HG03103 (cell line): ENCODE results near the gene C2CD2.
"Not testable (repeated sequence)": the region's sequence is repeated elsewhere in the genome, so short reads cannot be mapped to it uniquely, and the experiment has no call there.

Experiments
- ATAC-seq: cut with Tn5 transposase; IDR thresholded peaks from one replicate; pipeline ENCODE4 v1.9.1; 2021; ENCODE audit warnings: low read depth; ENCODE audit not compliant: unreplicated experiment

Gene C2CD2

GRCh38 chr21:41953831-41954653 lies at the start of gene C2CD2:
Gene C2CD2 (minus strand): TSS chr21:41954018. CDS start chr21:41953648, 370 bp downstream.
- ATAC-seq = peak; percentile 39

DNA sequence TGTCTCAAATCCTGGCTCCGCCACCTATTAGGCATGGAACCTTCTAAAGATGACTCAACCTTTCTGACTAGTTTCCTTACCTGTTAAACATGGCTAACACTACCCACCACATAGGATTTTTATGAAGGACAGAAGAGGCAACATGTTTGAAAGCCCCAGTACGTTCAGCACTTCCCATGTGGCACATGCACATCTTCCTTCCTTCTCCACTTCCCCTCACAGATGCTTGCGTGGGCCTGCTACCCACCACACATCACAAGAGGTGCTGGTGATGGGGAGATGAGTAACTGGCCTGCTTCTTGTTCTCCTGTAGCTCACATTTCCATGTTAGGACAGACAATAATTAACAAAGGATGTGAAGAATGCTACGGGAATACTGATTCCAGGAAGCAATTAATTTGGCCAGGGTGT lies 49.2 kb upstream of the C2CD2 start:
- no peak for ATAC-seq

DNA sequence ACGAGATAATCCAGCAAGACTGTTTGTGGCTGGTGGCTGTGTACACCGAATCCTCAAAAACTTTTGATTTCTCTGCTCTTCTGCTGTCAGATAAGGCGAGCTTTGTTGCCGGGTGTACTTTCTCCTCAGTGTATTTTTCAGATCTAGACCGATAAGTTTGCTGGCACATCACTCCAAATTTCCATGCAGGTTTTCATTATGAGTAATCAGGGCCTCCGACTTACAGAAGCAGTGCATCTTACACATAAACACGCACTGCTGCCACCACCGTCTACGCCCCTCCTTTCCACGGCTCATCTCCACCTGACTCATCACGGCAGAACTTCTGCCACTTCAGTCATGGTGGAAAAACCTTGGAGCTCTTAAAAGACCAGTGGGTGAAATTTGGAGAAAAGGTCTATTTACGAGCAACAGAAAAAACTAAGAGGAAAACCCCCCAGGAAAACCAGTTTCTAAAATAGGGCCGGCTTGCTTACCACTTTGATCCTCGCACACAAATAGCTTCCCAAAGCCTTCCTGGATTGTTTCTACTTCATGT lies 48.7 kb upstream of the C2CD2 start:
- peak; percentile 80 for ATAC-seq

- no peak for ATAC-seq
Measured at GRCh38 chr21:42001781-42002180, 48.0 kb upstream of the C2CD2 start.

GRCh38 chr21:42000908-42001307 lies 47.1 kb upstream of the C2CD2 start:
- no peak for ATAC-seq

- no peak for ATAC-seq
Measured at GRCh38 chr21:41997657-41998056, 43.8 kb upstream of the C2CD2 start.

- no peak for ATAC-seq
Measured at GRCh38 chr21:41995577-41995976, 41.8 kb upstream of the C2CD2 start.

- not testable (repeated sequence) for ATAC-seq
Measured at GRCh38 chr21:41994613-41995012, 40.8 kb upstream of the C2CD2 start.

DNA sequence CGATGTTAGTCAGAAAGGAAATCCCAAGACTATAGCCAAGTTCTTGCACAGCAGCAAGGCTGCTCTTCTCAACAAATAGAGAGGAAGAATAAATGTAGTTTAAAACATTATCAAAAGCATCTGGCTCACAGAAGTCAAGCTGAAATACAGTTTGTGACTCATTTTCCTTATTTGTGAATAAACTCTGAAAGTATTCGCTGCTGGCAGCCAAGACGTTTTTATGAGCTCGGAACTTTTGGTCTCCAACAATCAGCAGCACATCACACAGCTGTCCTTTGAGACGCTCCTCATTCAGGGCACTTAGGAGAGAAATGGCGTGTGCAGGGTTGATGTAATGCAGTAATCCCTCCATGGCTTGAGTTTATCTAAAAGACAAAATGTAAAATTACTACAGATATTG lies 39.9 kb upstream of the C2CD2 start:
- no peak for ATAC-seq

GRCh38 chr21:41992576-41992975 lies 38.8 kb upstream of the C2CD2 start:
- ATAC-seq = no peak

DNA sequence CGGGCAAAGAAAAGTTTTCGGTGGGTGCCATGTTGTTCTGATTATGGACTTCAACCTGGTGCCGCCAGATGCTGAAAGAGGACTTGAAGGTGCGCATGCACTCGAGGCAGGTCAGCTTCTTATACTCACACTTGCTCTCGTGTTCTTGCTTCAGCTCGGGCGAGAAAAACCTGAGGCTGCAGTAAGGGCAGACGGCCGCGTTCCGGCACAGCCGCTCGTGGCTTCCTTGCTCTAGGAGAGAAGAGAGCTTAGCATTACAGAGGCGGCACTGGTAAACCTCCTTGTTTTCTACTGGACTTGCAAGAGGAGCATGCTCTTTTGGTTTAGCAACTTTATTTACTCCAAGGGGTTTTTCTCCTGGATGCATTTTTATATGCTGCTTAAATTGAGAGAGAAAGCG lies 37.8 kb upstream of the C2CD2 start:
- no peak for ATAC-seq

GRCh38 chr21:41989698-41990097 lies 35.9 kb upstream of the C2CD2 start:
- no peak for ATAC-seq

- no peak for ATAC-seq
Measured at GRCh38 chr21:41987310-41987709, 33.5 kb upstream of the C2CD2 start.

- ATAC-seq = no peak
Measured at GRCh38 chr21:41985662-41986416, 32.0 kb upstream of the C2CD2 start.

DNA sequence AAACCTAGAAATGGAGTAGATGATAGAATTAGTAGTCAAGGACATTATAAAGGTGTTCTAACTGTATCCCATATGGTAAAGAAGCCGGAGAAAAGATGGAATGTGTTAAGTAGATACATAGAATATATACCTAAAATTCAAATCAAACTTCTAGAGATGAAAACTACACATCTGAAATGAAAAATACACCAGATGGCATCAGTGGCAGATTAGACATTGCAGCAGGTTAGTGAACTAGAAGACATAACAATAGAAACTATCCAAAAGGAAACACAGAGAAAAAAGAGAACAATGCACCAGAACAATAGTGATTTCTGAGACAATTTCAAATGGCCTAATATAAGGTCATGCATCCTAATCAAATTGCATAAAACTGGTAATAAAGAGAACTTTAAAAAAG lies 29.4 kb upstream of the C2CD2 start:
- no peak for ATAC-seq

- ATAC-seq = no peak
Measured at GRCh38 chr21:41980561-41980960, 26.7 kb upstream of the C2CD2 start.

GRCh38 chr21:41979751-41980369 lies 26.0 kb upstream of the C2CD2 start:
- ATAC-seq = no peak

- no peak for ATAC-seq
Measured at GRCh38 chr21:41979335-41979734, 25.5 kb upstream of the C2CD2 start.

GRCh38 chr21:41977034-41977950 lies 23.5 kb upstream of the C2CD2 start:
- ATAC-seq = no peak

- ATAC-seq = no peak
Measured at GRCh38 chr21:41976611-41977010, 22.8 kb upstream of the C2CD2 start.
